GF-D8 (cell line): ENCODE results near the gene CAMK2A.

Experiments
- DNase-seq: peaks from one replicate; lab custom pipeline; 2025; lab: John Stamatoyannopoulos, UW

CAMK2A gene

DNA sequence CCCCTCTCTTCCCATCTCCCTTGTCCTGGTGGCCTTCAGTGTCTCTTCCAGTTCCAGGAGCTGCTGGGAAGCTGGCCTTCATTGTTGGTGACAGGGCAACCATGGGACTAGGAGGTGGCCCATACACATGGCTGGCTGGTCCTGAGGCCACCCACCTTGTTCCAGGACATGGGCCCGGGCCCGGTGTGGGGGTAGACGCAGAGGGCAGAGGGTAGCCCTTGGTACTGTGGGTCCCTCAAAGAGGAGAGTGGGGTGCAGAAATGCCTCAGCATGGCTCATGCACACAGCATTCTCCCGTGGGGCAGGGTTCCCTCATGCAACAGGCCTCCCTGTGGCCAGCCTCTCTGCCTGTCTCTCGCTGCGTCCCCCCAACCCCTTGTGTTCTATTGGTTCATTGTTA, 78.9 kb downstream of the CAMK2A start:
- no peak for DNase-seq

DNA sequence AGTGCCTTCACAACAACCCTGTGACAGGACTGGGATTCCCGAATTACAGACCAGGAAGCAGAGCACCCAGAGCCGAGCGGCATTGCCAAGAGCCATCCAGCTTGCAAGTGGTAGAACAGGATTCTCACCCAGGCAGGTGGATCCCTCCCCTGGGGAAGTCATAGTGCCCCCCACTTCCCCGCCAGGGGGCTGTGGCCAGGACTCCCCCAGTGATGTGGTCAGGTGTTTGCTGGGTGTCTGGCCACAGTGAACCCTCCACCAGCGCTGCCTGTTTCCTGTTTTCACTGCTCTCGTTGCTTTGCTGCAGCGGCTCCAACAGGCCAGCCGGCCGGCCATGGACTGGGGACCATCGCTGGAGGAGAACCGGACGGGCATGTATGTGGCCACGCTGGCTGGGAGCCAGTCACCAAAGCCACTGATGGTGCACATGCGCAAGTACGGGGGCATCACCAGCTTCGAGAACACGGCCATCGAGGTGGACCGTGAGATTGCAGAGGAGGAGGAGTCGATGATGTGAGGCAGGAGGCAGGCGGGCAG, 80.4 kb downstream of the CAMK2A start:
- DNase-seq = no peak

DNA sequence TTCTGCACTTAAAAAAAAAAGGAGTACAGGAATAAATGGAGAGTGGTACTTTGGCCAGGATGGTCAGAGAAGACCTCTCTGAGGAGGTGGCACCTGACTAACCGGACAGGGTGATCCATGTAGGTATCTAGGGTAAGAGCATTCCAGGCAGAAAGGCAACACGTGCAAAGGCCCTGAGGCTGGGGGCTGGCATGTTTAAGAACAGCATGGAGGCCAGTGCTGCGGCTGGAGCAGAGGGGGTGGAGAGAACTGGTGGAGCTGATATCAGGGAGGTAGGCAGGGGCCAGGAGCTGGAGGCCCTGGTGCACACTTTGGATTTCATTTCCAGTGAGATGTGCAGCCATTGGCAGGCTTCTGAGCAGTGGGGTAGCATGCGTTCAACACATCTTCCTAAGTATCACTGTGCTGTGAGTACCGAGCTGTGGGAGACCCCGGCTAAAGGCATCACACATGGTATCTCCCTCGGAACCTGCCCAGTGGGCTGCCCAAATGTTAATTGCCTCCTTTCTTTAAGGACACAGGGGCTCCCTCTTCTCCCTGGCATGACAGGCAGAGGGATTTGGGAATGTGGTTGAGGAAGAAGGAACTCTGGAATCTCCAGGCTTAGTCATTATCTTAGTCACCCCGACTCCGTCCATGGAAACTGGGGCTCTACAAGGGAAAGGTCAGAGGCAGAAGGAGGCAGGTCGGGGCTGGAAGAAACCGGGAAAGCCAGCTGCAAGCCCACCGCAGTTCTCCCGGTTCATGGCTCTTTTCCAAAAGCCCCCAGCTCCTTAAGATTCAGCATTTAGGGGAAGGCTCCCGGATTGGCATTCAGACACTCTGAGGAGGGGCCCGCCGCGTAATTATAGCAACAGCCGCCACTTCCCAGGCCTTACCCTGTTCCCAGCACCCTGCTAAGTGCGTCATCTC, 81.1 kb downstream of the CAMK2A start:
- DNase-seq = no peak

DNA sequence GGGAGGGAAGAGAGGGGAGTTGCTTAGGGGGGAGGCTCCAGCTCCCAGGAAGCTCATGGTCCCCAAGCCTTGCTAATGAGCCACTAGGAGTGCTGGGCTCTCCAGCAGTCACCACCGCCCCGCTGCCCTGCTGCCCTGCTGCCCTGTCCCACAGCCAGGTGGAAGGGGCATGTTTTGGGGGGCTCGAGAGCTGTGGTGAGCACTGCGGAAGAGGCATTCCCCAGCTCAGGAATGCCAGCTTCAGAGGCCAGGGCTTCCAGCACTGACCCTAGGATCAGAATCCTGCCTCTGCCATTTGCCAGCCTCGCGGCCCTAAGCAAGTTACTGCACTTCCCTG, 82.8 kb downstream of the CAMK2A start:
- no peak for DNase-seq

DNA sequence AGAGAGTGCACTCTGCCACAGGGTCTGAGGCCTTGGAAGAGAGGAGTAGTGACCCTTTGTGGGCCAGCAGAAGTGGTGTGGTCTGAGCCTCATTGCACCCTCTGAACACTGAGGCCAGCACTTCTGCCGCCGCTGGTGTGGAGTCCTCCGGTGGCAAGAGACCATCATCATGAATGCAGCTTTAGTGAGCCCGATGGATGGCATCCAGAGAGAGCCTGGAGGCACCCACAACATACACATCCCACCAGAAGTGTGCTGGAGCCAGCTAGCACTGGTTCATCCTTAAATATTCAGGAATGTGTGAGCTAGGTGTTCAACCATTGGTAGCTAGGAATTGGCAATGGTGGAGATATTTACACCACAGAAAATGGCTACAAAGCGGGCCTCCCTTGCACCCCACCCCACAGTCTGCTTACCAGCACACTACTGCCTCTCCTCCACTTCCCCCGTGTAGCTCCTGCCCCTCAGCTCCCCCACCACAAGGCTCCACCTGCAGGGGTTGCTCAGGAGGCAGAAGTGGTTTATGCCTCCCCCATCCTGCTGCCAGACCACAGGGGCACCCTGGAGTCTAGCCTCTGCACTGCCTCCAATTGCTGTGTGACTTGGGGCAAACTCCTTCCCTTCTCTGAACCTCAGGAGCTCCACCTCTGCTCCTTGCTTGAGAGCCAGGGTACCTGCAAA, 83.3 kb downstream of the CAMK2A start:
- DNase-seq = no peak

DNA sequence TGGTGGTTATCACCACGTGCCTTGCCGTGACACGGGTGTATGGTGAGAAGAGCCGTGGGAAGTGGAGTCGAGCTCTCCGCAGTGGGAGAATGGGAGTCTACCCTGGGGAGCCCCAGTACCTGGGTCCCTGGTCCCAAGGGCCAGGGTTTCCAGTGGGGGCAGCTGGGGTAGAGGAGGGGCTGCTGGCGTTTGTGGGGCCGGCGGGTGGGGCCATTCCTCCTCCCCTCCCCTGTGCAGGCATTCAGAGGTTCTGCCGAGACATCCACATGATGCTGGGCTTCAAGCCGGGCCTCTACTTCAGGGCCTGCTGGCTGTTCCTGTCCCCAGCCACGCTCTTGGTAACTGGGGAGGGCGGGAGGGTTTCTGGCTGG, 85.0 kb downstream of the CAMK2A start:
- no peak for DNase-seq

DNA sequence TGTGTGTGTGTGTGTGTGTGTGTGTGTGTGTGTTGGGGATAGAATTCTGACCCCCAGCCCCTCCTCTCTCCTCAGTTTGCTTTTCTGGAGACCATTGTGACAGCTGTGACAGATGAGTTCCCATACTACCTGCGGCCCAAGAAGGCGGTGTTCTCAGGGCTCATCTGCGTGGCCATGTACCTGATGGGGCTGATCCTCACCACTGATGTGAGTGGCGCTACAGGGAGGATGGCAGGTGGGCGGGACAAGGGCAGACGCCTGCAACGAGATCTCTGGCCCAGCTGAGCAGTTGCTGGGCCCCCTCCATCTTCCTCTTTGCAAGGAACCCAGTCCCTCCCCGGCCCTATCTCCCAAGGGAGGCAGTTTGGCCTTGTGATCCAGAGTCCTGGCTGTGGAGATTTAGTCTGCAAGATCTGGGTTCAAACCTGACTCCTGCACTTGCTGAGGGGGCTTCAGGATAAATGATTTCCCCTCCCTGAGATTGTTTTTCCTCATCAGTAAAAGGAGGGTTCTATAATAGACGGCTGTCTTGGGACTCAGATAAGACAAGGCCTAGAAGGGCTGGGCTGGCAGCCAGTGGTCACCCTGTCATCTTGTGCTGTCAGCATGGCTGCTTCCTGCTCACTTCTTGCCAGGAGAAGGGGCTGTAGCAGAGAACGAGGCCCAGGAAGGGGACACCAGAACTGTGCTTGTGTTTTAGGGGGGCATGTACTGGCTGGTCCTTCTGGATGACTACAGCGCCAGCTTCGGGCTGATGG, 85.6 kb downstream of the CAMK2A start:
- DNase-seq = no peak

DNA sequence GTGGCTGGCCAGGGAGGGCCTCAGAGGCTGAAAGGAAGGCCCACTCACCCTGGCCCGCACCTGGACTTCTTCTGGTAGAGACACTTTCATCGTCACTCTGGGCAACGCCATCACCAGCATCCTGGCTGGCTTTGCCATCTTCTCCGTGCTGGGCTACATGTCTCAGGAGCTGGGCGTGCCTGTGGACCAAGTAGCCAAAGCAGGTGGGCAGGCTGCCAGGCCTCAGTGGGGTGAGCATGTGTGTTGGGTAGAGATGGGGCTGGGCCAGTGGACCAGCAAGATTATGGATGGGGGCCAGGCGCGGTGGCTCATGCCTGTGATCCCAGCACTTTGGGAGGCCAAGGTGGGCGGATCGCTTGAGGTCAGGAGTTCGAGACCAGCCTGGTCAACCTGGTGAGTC, 87.1 kb downstream of the CAMK2A start:
- DNase-seq = no peak

DNA sequence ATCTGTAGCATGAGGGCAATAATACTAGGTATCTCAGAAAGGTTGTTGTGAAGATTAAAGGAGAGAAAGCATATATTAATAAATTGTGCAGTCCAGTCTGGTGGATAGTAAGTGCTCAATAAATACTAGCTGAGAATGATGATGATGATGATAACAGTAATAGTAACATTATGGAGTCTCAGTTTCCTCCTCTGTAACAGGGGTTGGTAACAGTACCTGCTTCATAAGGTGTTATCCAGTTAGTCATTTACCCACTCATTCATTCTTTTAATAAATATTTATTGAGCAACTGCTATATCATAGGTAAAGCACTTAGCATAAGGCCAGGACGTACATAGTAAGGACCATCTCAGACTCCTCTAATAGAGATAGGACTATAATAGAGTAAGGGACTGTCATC, 92.1 kb downstream of the CAMK2A start:
- no peak for DNase-seq

DNA sequence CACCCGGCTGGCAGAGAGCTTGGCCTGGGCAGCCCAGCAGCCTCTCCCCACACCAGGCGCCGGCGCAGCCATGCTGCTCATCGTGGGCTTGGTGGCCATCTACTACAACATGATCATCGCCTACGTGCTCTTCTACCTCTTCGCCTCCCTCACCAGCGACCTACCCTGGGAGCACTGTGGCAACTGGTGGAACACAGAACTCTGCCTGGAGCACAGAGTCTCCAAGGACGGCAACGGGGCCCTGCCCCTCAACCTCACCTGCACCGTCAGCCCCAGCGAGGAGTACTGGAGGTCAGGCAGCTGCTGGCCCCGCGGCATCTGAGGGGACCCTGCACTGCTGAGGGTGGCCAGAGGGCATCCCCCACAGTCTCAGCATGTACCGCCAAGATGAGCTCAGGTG, 92.6 kb downstream of the CAMK2A start:
- no peak for DNase-seq

DNA sequence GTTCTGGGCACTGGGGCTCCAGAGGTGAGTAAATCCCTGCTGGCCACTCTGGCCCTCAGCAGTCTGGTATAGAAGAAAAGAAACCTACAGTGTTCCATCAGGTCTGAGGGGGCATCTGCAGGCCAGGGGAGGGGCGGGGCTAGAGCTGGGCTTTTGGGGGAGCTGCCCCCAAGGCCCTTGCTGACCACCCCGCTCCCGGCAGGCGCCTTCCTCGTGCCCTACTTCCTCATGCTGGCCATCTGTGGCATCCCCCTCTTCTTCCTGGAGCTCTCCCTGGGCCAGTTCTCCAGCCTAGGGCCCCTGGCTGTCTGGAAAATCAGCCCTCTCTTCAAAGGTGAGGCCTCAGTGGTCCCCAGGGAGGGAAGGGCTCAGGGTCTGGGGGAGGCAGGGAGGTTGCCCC, 93.1 kb downstream of the CAMK2A start:
- no peak for DNase-seq

DNA sequence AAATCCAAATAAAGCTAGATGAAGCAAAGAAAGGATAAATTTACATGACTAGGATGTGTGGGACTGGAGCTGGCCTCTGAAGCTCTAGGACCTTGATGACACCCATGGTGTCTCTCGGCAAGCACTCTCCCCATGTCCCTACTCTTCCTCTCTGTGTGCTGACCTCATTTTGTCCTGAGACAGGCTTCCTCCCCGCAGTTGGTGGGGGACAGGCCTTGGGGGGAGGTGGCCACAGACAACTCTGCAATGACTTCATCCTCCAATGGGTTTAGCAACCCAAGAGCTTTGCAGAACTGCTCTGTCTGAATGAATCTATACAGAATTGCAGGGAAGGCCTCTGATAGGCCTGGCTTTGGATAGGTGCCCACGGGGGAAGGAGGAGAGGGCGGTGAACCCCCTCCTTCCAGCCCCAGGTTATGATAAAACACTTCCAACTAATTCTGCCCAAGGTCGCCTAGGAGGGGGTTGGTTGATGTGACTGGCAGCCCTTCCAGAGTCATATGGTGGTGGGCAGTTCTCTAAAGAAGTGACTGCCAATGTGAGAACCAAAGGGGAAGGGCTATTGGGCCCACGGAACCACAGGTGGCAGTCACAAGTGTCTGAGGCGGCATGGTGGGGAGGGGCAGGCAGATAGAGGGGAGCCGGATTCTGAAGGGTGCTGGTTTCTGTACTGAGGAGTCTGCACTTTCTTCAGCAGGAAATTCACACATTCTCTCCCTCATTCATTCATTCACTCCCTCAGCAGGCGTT, 93.7 kb downstream of the CAMK2A start:
- DNase-seq = no peak

DNA sequence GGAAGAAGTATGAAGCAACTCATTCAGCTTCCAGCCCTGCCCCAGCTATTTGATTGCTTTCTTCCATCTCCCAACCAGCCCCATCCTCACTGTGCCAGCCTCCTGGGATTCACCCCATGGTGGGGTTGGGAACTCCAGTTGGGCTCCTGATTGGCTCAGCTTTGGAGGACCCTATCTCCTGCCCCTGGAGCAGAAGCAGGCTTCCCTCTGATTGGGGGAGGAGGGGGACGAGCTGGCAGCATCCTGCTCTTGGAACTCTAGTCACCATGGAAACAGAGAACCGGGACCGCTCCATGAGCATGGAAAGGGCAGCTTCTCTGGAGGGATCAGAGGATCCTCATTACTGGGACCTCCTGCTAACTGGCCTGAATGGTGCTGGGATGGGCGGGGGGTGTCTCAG, 97.1 kb downstream of the CAMK2A start:
- DNase-seq = no peak

DNA sequence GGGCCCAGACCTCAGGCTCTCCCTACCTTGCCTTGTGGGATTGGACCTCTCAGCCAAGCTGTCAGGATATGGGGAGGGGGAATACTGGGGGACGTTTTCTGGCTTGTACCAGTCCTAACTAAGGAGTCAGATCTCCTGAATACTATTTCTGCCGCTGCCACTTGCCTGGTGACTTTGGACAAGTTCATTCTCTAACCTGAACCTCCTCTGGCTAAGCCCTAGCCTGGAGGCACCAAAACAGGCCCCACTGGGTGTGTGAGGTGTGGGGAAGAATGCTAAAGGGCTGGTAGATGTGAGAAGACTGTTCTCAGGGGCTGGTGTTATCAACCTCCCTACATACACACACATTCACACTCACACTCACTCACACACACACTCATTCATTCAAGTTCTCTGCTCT, 98.6 kb downstream of the CAMK2A start:
- no peak for DNase-seq

DNA sequence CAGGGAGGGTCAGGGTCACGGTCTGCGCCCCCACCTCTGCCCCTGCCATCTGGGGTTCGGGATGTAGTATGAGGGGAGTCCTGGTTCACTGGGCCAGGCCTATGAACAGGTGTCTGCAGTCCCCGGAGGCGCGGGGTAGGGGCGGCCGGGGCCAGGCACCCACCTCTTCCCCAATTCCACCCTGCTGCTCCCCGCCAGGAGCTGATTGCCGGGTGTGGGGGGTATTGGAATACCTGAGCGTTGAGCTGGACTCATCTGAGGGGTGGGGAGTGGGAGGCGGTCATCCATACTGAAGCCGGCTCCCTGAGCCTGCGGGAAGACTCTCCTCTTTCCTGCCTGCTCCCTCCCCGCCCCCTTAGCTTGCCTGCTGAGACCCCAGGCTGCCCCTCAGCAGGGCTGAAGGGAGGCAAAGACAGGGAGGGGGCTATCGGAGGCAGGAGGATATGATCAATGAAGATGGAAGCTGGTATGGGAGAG, 99.0 kb downstream of the CAMK2A start:
- no peak for DNase-seq

DNA sequence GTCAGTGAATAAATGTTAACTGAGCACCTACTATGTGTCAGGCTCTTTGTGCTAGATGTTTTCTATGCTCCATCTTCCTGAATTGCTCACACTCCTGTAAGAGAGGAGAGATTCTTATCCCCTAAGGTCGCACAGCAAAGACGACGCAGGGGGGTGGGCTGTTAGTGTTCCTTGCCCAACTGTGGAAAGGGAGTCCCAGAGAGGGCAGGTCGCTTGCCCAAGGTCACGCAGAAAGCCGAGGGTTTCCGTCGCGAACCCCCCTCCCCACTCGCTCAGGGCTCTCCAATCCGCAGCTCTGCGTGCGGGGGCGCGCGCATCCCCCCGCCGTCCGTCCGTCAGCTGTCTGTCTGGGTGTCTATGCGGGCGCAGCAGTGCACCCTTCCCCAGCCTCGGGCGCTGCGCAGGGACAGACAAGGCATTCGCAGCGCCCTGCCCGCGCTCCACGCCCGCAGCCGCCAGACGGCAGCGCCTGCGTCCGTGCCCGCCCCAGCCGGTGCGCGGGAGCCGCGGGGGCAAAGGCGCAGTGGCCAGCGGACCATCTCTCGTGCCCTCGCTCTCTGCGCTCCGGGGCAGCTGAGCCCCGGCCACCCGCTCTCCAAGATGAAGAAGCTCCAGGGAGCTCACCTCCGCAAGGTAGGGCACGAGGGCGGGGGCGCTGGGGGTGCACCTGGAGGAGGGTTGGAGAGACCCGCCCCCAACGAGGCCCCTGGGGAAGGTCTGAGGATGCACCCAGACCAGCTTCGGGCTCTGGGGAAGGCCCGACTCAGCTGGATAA, 99.7 kb downstream of the CAMK2A start, which contains the start of gene SLC6A7:
TSS of gene SLC6A7 (plus strand) at position 335 of the 775 bp plus-strand sequence. CDS start at position 601, 266 bp downstream.
- DNase-seq = no peak

DNA sequence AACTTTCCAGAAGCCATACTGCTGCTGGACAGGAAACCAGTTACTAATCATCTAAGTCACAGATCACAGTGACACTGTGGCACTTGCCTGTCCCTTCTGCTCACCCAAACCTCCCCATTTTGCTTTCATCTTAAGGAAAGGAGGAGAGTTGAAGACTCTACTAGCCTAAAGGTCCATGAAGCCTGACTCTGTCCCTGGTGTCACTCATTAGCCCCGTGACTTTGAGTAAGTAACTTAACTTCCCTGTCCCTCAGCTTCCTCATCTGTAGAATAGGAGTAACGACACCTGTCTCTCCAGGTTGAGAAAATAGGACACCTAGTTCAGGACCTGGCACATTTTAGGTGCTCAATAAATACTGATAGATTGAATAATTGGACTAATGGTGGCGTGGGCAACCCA, 100.2 kb downstream of the CAMK2A start:
- DNase-seq = no peak

DNA sequence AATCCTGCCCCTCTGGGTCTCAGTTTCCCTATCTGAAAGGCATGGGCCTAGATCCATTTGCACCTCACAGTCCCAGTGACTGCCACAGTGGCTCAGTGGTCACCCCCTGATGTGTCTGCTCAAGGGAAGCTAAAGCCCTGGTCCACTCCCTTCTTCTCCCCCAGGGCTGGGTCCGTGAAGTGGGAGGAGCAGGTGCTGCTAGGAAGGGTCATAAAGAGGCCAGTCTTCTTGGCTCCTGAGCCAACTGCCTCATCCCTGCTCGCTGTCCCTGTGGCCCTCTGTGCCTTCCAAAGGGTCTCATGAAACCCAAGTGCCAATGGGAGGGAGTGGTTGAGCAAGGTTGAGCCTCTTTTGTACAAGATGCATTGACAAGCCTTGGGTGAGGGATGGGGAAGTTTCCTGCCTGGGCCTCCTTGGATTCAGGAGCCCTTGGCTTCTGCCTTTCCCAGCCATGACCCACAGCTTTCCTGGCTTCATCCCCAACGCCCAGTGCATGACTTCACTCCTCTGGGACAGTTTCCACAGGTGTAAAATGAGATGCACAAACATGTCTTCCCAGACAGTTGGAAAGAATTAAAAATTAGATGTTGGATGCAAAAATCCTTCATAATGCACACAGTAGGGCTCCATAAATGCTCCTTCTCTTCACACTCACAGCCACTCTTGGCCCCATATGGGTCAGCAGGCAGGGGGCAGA, 101.3 kb downstream of the CAMK2A start:
- no peak for DNase-seq

DNA sequence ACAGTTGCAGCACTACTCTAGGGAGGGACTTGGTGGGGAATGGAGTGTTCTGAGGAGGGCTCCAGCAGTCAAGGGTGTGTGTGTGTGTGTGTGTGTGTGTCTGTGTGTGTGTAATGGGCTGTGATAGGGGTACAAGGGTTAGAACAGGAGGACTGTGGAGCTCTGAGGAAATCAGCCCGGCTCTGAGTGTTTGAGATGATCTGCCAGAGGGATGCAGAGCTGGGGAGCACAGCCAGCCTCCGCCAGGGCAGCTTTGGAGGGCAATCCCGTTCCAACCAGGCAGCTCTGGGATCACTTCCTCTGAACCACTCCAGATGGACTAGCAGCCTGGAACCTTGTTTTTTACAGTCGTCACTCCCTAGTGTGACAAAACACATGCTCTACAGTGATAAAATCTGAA, 102.7 kb downstream of the CAMK2A start:
- no peak for DNase-seq

DNA sequence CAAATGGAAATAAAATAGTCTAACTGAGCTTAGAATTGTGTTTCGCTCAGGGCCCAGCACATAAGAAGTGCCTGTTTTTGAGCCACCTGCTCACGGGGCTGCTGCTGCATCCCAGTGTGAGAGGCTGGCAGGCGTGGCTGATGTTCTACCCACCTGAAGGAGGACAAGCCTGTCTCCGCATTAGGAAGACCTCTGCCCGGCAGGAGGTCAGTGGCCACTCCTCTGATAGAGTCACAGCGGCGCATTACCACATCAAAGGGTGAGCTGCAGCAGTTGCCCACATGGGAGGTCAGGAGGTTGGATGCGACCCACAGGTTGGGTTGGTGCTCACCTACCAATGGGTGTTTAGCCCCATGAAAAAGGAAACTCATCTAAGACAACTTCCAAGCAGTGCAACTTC, 103.4 kb downstream of the CAMK2A start:
- DNase-seq = no peak
